ENCODE measurements around the gene DNM3. TPM values are rescaled to one million over a fixed set of nuclear protein-coding genes. Genes with fewer than 3 reads are reported as not detected.

The DNM3 gene
- total and polyA plus RNA-seq, 10 of the 15 experiments (the other 5 are each of a cell fraction or from before 2014, with no cell fraction given): 0.03 to 1.5 (median 0.08) TPM; not detected in 3

DNA sequence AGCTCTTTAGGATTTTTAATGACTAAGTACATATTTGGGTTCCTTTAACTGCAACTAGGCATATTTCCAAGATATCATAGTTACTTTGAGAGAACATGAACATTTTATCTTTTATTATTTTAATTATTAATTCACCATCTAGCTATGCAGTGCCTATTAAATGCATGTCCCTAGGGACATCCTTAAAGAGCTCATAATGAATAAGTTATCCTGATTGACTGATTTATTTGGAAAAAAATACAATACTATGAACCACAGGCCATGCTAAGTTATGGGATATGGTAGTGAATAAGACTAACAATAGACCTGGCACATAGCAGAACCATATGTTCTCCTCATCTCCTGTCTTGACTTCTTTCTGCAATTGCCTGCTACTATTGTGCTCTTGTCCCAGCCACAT is 562.8 kb downstream of the DNM3 start:
- POLR2A ChIA-PET: interaction anchor here (0.9 to 1.1 kb wide), 2 partner anchors 13 to 402 kb away, joined by 3 to 4 read pairs; no protein-coding TSS in a partner anchor
- DNase-seq (ENCODE audit: low read depth, low spot score) (no peak), ATAC-seq (no peak), FAIRE-seq (no peak)
- CTCF ChIA-PET: interaction anchor here (0.7 to 9.8 kb wide), 10 partner anchors 12 to 401 kb away, joined by 3 to 47 read pairs (median 4); partner anchors contain the start of gene C1orf105
- intact Hi-C loops (cut with micrococcal nuclease; ENCODE audit: unreplicated experiment): no loop called here
- no peaks in the 10 kb centered on the region for H3K27me3 ChIP-seq (replicated peaks in 1 of 2; ENCODE audit: control insufficient read depth in 2 of 2, insufficient read depth in 2 of 2, low read length in 1 of 2)
- H3K27ac ChIP-seq (ENCODE audit: control insufficient read depth, insufficient read depth): no peak overlapping the region
- BruUV-seq (replicated peaks): no TSS peak
- TF ChIP-seq TARDBP (IDR thresholded peaks at IDR 0.05; ENCODE audit: borderline replicate concordance) (no peak), SMARCA5 (IDR thresholded peaks at IDR 0.05) (no peak), BHLHE40 (IDR thresholded peaks at IDR 0.05; ENCODE audit: borderline replicate concordance in 1 of 2, low read depth in 2 of 2, low read length in 1 of 2) (no peak), ZNF207 (IDR thresholded peaks at IDR 0.05; ENCODE audit: borderline replicate concordance) (no peak), BMI1 (IDR thresholded peaks at IDR 0.05; ENCODE audit: borderline replicate concordance) (no peak), CHD1 (IDR thresholded peaks at IDR 0.05; ENCODE audit: low read depth, low read length) (no peak), NFXL1 (IDR thresholded peaks at IDR 0.05; ENCODE audit: borderline replicate concordance) (no peak), ZNF24 (IDR thresholded peaks at IDR 0.05) (no peak), STAT1 (conservative IDR thresholded peaks at IDR 0.05) (no peak), BACH1 (IDR thresholded peaks at IDR 0.05; ENCODE audit: borderline replicate concordance) (no peak), CHD4 (IDR thresholded peaks at IDR 0.05) (no peak), JUND (IDR thresholded peaks at IDR 0.05; ENCODE audit: low read depth, low read length) (no peak), FOXM1 (IDR thresholded peaks at IDR 0.05; ENCODE audit: low read depth, low read length) (no peak), SUZ12 (IDR thresholded peaks at IDR 0.05; ENCODE audit: unreplicated experiment) (no peak), ATF7 (IDR thresholded peaks at IDR 0.05; ENCODE audit: low read depth) (no peak)
- TF ChIP-seq, protein P1, sequence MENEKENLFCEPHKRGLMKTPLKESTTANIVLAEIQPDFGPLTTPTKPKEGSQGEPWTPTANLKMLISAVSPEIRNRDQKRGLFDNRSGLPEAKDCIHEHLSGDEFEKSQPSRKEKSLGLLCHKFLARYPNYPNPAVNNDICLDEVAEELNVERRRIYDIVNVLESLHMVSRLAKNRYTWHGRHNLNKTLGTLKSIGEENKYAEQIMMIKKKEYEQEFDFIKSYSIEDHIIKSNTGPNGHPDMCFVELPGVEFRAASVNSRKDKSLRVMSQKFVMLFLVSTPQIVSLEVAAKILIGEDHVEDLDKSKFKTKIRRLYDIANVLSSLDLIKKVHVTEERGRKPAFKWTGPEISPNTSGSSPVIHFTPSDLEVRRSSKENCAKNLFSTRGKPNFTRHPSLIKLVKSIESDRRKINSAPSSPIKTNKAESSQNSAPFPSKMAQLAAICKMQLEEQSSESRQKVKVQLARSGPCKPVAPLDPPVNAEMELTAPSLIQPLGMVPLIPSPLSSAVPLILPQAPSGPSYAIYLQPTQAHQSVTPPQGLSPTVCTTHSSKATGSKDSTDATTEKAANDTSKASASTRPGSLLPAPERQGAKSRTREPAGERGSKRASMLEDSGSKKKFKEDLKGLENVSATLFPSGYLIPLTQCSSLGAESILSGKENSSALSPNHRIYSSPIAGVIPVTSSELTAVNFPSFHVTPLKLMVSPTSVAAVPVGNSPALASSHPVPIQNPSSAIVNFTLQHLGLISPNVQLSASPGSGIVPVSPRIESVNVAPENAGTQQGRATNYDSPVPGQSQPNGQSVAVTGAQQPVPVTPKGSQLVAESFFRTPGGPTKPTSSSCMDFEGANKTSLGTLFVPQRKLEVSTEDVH (IDR thresholded peaks at IDR 0.05; ENCODE audit: low read depth, partially characterized antibody): no peak
- TF ChIP-seq, protein P2, sequence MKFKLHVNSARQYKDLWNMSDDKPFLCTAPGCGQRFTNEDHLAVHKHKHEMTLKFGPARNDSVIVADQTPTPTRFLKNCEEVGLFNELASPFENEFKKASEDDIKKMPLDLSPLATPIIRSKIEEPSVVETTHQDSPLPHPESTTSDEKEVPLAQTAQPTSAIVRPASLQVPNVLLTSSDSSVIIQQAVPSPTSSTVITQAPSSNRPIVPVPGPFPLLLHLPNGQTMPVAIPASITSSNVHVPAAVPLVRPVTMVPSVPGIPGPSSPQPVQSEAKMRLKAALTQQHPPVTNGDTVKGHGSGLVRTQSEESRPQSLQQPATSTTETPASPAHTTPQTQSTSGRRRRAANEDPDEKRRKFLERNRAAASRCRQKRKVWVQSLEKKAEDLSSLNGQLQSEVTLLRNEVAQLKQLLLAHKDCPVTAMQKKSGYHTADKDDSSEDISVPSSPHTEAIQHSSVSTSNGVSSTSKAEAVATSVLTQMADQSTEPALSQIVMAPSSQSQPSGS (IDR thresholded peaks at IDR 0.05; ENCODE audit: low read length): no peak
- TF ChIP-seq, protein P3, sequence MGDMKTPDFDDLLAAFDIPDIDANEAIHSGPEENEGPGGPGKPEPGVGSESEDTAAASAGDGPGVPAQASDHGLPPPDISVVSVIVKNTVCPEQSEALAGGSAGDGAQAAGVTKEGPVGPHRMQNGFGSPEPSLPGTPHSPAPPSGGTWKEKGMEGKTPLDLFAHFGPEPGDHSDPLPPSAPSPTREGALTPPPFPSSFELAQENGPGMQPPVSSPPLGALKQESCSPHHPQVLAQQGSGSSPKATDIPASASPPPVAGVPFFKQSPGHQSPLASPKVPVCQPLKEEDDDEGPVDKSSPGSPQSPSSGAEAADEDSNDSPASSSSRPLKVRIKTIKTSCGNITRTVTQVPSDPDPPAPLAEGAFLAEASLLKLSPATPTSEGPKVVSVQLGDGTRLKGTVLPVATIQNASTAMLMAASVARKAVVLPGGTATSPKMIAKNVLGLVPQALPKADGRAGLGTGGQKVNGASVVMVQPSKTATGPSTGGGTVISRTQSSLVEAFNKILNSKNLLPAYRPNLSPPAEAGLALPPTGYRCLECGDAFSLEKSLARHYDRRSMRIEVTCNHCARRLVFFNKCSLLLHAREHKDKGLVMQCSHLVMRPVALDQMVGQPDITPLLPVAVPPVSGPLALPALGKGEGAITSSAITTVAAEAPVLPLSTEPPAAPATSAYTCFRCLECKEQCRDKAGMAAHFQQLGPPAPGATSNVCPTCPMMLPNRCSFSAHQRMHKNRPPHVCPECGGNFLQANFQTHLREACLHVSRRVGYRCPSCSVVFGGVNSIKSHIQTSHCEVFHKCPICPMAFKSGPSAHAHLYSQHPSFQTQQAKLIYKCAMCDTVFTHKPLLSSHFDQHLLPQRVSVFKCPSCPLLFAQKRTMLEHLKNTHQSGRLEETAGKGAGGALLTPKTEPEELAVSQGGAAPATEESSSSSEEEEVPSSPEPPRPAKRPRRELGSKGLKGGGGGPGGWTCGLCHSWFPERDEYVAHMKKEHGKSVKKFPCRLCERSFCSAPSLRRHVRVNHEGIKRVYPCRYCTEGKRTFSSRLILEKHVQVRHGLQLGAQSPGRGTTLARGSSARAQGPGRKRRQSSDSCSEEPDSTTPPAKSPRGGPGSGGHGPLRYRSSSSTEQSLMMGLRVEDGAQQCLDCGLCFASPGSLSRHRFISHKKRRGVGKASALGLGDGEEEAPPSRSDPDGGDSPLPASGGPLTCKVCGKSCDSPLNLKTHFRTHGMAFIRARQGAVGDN (IDR thresholded peaks at IDR 0.05): no peak
- in situ Hi-C loops (cut with MboI): no loop called here
- H3K79me2 ChIP-seq (ENCODE audit: control insufficient read depth, insufficient read depth, low read length): no peaks in the 10 kb centered on the region
- H3K36me3 ChIP-seq (ENCODE audit: control insufficient read depth in 2 of 2, insufficient read depth in 2 of 2, low read length in 1 of 2): no peaks in the 10 kb centered on the region
- no peak overlapping the region for H3K4me2 ChIP-seq (ENCODE audit: control insufficient read depth, insufficient read depth)
- no peaks in the 10 kb centered on the region for H3K9me3 ChIP-seq (replicated peaks; ENCODE audit: control insufficient read depth, insufficient read depth, low read length)
- H3K4me3 ChIP-seq: no peak overlapping the region
- H3K4me1 ChIP-seq (ENCODE audit: control insufficient read depth, insufficient read depth, low read length): peaks cover 11% of the 10 kb centered on the region
- RAD21 ChIA-PET (ENCODE audit: unreplicated experiment): interaction anchor here (1.0 to 3.8 kb wide), 8 partner anchors 12 to 401 kb away, joined by 3 to 21 read pairs (median 4); no protein-coding TSS in a partner anchor
- no peaks in the 10 kb centered on the region for H4K20me1 ChIP-seq (ENCODE audit: control insufficient read depth, insufficient read depth)
- H2AFZ ChIP-seq (ENCODE audit: control insufficient read depth, low read depth, low read length): no peak overlapping the region
- H3K9ac ChIP-seq (ENCODE audit: control insufficient read depth, insufficient read depth, low read length): no peak overlapping the region
- SMC1A ChIA-PET (ENCODE audit: uncharacterized antibody, unreplicated experiment): interaction anchor here (0.9 to 16.5 kb wide), 11 partner anchors 10 to 407 kb away, joined by 3 to 345 read pairs (median 5); no protein-coding TSS in a partner anchor

Measured in GM12878 (cell line).